A673 (cell line): ENCODE results near the gene DLG2.

Source experiments
- EZH2 ChIP-seq: fragments of 200-600 bp; sonication (generic); IDR thresholded peaks from 2 replicates; pipeline ENCODE4 v1.6.1; 2017; ENCODE audit warnings: borderline replicate concordance, low read depth, mild to moderate bottlenecking, mixed read lengths, antibody characterized with exemption, low read length; ENCODE audit not compliant: poor library complexity, severe bottlenecking
- TF ChIP-seq, protein P1 (sequence below): fragments of 300-800, 200-600 bp; sonication (generic); conservative IDR thresholded peaks from 2 replicates; pipeline ENCODE4 v1.5.1; 2017; ENCODE audit warnings: low read depth, mild to moderate bottlenecking, antibody characterized with exemption, low read length, moderate library complexity, mixed read lengths

DNA sequence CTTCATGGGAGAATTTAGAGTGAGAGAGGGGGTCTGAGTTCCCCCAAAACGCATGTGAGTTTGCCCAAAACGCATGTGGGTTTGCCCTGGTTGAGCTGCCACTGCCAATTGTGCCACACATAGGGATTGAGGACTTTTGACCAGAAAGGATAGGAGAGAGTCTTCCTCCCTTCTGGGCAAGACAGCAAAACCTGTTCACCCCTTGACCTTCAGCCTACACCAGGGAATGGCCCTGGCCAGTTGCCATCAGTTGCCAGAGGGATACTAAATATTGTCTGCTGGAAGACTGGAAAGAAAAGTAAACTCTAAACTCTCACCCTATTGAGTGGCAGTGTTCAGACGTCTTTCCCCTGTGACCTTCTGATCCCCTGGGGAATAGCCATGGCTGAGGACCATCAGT is 363.8 kb downstream of the DLG2 start:
- TF ChIP-seq EZH2, result no peak
- TF ChIP-seq, protein P1, sequence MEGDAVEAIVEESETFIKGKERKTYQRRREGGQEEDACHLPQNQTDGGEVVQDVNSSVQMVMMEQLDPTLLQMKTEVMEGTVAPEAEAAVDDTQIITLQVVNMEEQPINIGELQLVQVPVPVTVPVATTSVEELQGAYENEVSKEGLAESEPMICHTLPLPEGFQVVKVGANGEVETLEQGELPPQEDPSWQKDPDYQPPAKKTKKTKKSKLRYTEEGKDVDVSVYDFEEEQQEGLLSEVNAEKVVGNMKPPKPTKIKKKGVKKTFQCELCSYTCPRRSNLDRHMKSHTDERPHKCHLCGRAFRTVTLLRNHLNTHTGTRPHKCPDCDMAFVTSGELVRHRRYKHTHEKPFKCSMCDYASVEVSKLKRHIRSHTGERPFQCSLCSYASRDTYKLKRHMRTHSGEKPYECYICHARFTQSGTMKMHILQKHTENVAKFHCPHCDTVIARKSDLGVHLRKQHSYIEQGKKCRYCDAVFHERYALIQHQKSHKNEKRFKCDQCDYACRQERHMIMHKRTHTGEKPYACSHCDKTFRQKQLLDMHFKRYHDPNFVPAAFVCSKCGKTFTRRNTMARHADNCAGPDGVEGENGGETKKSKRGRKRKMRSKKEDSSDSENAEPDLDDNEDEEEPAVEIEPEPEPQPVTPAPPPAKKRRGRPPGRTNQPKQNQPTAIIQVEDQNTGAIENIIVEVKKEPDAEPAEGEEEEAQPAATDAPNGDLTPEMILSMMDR, result no peak
